ENCODE measurements around the gene BMP7. TPM values are rescaled to one million over a fixed set of nuclear protein-coding genes. Genes with fewer than 3 reads are reported as not detected.

The BMP7 gene
- total and polyA plus RNA-seq, 9 of the 15 experiments (the other 6 are each of a cell fraction or from before 2014, with no cell fraction given): 0.18 TPM; not detected in 8

DNA sequence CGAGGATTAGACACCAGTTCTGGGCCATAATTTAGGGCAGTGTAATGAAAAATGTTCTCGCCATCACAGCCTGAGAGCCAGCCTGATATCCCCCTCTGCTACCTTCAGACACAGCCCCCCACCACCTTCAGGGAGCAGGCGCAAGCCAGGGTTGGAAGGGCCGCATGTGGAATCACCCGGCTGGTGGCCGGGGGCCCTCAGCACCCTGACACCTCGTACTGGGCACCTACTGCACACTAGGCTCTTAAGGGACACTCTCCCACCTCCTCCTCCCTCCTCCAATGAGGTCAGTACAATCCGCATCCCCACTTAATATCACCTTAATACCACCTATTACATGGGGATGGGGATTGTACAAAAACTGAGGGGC lies 55.5 kb downstream of the BMP7 start:
- no peaks in the 10 kb centered on the region for H3K36me3 ChIP-seq (ENCODE audit: control insufficient read depth, insufficient read depth, low read length)
- no TSS peak for BruUV-seq (replicated peaks)
- H3K27ac ChIP-seq (ENCODE audit: extremely low read depth, low read depth, low read length): no peak overlapping the region
- DNase-seq (ENCODE audit: extremely low read depth in 1 of 4, low spot score in 3 of 4): no peak
- no peak overlapping the region for H3K4me2 ChIP-seq (ENCODE audit: insufficient read depth, low read length)
- ATAC-seq: no peak
- intact Hi-C loops (cut with micrococcal nuclease): no loop called here
- H3K4me3 ChIP-seq: no peak overlapping the region
- WGBS (ENCODE audit: insufficient coverage, low coverage, missing lambda C conversion rate): 2% methylated on average over 8 of the region's 8 CpGs
- in situ Hi-C loops (cut with MboI): no loop called here
- no peaks in the 10 kb centered on the region for H3K9me1 ChIP-seq (ENCODE audit: control insufficient read depth, insufficient read depth, low read length)
- H3K9ac ChIP-seq (ENCODE audit: insufficient read depth in 1 of 2, low read depth in 2 of 2, low read length in 2 of 2): no peak overlapping the region
- H3K79me2 ChIP-seq (ENCODE audit: control insufficient read depth, insufficient read depth, low read length): no peaks in the 10 kb centered on the region
- H3K4me1 ChIP-seq (replicated peaks in 1 of 2; ENCODE audit: control insufficient read depth in 2 of 2, insufficient read depth in 2 of 2, low read length in 2 of 2): peaks cover 0 to 7% of the 10 kb centered on the region in 2 experiments; a peak in 1 of 5 replicates
- no peak overlapping the region for H2AFZ ChIP-seq (ENCODE audit: low read depth, low read length)
- POLR2A ChIA-PET: interaction anchor here (0.6 kb wide), 1 partner anchor 12 kb away, joined by 3 read pairs; no protein-coding TSS in a partner anchor
- CTCF ChIA-PET (ENCODE audit: low intra/inter-chr PET ratio): no interaction called here
- H3K9me3 ChIP-seq (replicated peaks; ENCODE audit: control insufficient read depth, insufficient read depth, low read depth, low read length): no peaks in the 10 kb centered on the region
- TF ChIP-seq, protein P1, sequence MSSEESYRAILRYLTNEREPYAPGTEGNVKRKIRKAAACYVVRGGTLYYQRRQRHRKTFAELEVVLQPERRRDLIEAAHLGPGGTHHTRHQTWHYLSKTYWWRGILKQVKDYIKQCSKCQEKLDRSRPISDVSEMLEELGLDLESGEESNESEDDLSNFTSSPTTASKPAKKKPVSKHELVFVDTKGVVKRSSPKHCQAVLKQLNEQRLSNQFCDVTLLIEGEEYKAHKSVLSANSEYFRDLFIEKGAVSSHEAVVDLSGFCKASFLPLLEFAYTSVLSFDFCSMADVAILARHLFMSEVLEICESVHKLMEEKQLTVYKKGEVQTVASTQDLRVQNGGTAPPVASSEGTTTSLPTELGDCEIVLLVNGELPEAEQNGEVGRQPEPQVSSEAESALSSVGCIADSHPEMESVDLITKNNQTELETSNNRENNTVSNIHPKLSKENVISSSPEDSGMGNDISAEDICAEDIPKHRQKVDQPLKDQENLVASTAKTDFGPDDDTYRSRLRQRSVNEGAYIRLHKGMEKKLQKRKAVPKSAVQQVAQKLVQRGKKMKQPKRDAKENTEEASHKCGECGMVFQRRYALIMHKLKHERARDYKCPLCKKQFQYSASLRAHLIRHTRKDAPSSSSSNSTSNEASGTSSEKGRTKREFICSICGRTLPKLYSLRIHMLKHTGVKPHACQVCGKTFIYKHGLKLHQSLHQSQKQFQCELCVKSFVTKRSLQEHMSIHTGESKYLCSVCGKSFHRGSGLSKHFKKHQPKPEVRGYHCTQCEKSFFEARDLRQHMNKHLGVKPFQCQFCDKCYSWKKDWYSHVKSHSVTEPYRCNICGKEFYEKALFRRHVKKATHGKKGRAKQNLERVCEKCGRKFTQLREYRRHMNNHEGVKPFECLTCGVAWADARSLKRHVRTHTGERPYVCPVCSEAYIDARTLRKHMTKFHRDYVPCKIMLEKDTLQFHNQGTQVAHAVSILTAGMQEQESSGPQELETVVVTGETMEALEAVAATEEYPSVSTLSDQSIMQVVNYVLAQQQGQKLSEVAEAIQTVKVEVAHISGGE (CRISPR knock-in tag; IDR thresholded peaks at IDR 0.05): 0 out of 6 replicates have a peak, but pooled peaks of 1 of the 3 experiments have one; percentile 67
- TF ChIP-seq OTX1 (CRISPR knock-in tag; IDR thresholded peaks at IDR 0.05) (no peak), HMG20A (CRISPR knock-in tag; conservative IDR thresholded peaks at IDR 0.05) (no peak), MCM3 (IDR thresholded peaks at IDR 0.05) (no peak), FOXK2 (conservative IDR thresholded peaks at IDR 0.05 in 1 of 2, IDR thresholded peaks at IDR 0.05 in 1 of 2; ENCODE audit: low read depth in 2 of 2) (no peak)
- TF ChIP-seq, protein P2, sequence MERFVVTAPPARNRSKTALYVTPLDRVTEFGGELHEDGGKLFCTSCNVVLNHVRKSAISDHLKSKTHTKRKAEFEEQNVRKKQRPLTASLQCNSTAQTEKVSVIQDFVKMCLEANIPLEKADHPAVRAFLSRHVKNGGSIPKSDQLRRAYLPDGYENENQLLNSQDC (CRISPR knock-in tag; IDR thresholded peaks at IDR 0.05): no peak
- peaks cover 43 to 66% of the 10 kb centered on the region in 2 experiments for H3K27me3 ChIP-seq (ENCODE audit: control insufficient read depth in 2 of 2, insufficient read depth in 2 of 2, low read length in 2 of 2)
- no peak for FAIRE-seq
- H4K20me1 ChIP-seq (replicated peaks; ENCODE audit: control insufficient read depth, insufficient read depth, low read length): 0 out of 2 replicates have a peak, but pooled peaks cover 9% of the 10 kb centered on the region

Measured in K562 (cell line).